CD4-positive, alpha-beta T cell treated with Interleukin-10 for 1 hour (primary cell): ENCODE measurements around the gene DMRTC2.

Source experiments
- DNase-seq: peaks from one replicate; pipeline ENCODE4 v3.0.0-alpha.2; 2020

Gene DMRTC2

DNA sequence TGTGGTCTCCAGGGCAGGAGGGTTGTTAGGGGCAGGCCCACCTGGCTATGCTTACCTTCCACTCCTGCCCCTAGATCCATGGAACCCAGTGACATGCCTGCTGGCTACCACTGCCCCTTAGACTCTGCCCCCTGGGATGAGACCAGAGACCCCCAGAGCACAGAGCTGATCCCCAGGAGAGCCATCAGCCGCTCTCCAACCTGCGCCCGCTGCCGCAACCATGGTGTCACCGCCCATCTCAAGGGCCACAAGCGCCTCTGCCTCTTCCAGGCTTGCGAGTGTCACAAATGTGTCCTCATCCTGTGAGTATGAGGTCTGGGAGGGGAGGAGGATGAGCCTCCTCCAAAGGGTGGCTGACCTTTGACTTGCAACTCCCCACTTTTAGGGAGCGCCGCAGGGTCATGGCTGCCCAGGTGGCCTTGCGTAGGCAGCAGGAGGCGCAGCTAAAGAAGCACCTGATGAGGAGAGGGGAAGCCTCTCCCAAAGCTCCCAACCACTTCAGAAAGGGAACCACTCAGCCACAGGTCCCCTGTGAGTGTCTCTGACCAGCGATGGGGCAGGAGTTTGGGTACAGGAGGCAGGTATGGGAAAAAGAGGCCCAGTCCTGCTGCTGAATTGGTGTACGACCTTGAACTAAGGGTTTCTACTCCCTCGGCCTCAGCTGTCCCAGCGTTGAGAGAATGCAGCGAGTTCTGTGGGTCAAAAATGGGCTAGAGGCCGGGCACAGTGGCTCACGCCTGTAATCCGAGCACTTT lies 2.7 kb downstream of the DMRTC2 start:
- no peak for DNase-seq

DNA sequence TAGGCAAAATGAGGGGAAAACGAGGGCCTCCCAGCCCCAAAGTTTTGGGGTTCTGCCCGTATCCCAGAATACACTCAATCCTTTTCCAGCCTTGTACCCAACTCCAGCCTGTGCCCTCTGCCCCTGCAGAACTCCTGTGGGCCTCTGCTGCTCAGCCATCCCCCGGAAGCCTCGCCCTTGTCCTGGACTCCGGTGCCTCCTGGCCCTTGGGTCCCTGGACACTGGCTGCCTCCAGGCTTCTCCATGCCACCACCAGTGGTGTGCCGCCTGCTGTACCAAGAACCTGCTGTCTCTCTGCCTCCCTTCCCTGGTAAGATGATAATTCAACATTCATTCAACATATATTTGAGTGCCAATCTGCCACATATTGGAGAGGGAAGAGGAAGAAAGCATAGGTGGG lies 3.8 kb downstream of the DMRTC2 start:
- no peak for DNase-seq

DNA sequence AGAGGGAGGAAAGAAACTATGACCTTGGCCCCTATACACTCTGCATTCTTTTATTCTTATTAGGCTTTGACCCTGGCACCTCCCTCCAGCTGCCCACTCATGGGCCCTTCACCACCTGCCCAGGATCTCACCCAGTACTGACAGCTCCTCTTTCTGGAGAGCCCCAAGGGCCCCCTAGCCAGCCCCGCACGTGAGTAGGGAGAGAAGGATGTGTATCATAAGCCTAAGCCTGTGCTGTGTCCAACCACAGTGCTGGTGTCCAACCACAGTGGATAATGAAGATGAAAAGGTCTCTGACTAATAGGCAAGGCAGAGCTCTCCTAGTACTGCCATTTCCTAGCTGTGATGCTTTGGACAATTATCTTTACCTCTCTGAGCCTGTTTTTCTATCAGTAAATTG lies 4.2 kb downstream of the DMRTC2 start:
- no peak for DNase-seq

DNA sequence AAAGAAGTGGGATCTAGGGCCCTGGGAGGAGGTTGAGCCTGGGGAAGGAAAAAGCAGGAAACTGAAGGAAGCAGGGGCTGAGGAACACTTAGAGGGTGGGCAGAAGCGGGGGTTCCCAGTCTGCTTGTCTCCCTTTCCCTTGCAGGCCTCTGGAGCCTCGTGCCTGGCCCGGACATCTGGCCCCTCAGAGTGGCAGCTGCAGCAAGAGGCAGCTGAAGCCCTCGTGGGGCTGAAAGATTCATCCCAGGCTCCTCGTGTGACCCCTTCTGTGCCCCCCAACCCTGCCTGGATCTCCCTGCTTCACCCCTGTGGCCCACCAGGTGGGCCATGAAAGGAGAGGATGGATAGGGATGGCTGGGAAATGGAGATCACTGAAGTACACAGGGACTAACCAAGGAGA lies 5.5 kb downstream of the DMRTC2 start:
- no peak for DNase-seq

DNA sequence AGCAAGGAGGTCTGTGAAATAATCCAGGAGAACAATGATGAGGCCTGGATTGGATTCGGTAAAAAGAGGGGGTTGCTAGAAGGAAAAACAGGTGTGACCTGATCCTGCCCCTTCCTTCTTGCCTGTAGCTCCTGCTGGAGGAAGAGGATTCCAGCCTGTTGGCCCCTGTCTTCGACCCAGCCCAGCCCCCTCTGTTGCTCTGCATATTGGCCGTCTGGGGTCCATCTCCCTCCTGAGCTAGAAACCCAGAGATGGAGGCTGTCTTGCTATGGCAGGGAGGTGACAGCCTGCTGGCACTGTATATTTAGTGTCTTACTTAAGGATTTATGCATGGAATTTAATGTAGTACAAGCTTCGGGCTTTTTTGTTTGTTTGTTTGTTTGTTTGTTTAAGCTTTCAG lies 6.6 kb downstream of the DMRTC2 start:
- no peak for DNase-seq

DNA sequence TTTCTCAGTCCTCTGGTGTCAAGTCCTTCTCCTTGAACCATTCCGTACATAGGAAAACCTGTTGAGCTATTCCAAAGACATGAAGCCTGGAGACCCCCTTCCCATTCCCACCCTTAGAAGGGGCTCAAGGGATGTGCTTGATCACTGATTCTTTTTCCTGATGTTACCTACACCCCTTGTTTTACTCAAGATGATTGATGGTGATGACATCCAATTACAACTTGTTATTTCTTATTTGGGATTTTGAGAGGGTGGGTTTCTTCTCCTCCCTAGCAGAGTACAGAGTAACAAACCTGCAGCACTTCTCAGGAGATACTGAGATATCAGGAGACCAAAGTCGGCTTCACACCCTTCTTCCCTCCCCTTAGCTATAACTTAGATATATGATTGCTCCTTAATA lies 8.5 kb downstream of the DMRTC2 start:
- no peak for DNase-seq

DNA sequence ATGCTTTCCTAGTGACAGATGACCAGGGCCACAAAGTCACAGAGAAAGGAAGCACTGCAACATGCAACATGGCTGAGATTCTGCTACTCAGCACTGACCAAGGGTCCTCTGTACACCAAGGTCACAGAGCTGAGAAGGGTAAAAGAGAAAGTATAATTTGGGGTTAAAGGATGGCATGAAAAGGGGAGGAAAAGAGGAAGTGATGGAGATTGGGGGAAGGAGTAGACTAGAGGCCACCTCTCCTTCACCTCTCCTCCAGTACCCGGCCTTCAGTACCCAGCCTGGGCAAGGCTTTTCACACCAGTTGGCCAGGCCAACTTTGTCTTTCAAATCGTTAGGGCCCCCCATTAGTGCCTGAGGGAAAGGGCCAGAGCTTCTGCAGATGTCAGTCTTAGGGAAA lies 8.9 kb downstream of the DMRTC2 start:
- no peak for DNase-seq

DNA sequence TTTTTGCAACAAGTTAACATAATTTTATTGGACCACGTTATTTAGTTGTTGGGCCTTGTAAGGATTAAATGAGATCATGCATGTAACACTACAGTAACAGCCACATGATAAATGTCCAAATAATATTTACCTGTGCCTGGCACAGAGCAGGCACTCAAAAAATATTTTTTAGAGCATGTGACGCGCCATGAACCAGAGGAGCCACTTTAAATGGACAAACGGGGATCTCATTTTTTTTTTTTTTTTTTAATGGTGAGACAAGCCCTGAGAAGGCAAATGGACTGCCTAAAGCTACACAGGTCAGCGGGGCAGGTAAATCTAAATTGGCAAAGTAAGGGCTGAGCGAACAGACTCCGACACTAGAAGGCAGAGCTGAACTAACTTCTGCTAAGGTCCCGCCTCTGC lies 14.4 kb downstream of the DMRTC2 start:
- no peak for DNase-seq

DNA sequence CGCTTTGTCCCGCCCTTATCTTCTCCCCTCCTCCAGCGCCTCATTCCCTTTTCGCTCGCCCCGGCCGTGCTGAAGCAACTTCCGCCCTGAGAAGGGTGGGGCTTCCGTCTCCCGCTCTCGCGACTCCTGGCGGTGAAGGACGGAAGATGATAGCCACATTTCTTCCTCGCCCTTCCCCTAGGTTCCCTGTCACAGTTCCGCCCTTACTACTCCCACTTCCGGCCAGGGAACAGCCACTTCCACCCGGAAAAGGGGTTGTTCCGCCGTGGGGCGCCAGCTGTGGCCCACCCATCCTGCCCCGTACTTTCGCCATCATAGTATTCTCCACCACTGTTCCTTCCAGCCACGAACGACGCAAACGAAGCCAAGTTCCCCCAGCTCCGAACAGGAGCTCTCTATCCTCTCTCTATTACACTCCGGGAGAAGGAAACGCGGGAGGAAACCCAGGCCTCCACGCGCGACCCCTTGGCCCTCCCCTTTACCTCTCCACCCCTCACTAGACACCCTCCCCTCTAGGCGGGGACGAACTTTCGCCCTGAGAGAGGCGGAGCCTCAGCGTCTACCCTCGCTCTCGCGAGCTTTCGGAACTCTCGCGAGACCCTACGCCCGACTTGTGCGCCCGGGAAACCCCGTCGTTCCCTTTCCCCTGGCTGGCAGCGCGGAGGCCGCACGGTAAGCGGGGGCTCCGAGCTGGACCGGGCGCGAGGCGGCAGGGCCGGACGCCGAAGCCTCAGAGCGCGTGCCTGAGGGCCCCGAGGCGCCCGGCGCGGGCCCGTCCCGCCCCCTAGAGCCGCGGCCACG lies 15.0 kb downstream of the DMRTC2 start, which contains the start of gene RPS19:
RPS19 (plus strand) TSS at position 638 of the 801 bp plus-strand sequence. CDS start 520 bp downstream, outside the sequence.
- DNase-seq, result peak; percentile 99

DNA sequence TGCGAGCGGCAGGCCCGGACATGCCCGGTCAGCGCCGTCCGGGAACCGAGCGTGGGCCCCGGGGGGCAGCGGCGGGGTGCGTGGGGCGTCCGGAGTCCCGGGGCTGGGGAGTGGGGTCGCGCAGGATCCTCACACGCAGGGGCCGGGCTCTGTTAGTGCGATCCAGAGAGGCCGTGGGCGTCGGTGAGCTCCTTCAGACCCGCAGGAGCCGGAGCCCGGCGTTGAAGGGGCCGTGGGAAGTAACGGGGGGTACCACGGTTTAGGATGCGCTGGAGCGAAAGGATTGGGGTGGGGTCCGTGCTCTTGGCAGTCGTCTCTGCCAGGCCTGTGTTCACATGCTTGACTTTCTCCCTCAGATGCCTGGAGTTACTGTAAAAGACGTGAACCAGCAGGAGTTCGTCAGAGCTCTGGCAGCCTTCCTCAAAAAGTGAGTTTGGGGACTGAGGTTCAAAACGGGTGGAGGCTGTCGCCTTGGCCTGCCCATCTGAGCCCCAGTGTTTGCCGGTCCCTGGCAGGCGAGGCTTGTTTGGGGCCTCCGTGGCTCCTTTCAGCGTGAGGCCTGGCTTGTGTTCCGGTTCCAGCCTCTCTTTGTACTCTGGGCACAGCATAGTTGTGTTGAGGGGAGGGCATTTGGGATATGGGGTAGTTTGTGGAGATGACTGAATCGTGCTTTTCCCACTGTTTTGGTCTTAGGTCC lies 15.7 kb downstream of the DMRTC2 start:
- DNase-seq, result peak; percentile 30

DNA sequence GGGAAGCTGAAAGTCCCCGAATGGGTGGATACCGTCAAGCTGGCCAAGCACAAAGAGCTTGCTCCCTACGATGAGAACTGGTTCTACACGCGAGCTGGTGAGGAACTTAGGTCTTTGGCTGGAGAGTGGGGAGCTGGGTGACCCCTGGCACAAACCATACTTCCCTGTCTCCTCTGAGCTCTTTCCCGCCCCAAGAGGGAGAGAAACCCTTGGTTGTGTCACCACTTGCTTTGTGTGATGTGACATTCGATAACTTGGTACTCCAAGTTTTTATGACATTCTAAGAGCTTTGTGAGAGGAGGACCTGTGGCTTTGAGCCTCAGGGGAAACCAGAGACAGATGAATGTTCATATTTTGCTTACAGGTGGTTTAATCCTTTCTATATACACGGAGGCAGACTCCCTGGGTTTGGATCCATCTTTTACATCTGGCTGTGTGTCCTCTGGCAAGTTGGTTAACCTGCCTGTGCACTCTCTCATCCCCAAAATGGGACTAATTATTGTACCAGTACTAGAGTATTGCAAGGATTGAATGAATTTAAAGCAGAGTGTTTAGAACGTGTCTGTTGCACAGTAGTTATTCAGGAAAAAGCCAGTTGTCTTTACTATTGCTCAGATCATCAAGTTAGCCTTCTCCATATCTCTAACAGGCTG lies 16.4 kb downstream of the DMRTC2 start:
- DNase-seq, result no peak

DNA sequence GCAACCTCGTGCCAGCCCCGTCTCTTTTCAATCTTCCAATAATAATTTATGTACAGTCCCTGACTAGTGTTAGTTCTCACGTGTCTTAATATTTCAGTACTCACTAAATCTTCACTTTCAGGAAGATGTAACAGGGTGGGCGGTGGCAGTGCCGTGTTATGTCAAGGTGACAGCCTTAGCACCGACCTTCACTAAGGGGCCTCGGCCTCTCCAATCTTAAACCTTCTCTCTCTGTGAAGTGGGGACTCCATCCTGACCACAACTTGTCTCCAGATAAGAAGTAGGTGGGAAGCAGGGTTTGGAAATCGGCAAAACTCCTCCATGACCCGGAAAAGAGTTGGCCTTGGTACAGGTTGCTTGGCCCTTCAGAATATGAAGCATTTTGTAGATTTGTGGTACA lies 17.0 kb downstream of the DMRTC2 start:
- DNase-seq, result no peak

DNA sequence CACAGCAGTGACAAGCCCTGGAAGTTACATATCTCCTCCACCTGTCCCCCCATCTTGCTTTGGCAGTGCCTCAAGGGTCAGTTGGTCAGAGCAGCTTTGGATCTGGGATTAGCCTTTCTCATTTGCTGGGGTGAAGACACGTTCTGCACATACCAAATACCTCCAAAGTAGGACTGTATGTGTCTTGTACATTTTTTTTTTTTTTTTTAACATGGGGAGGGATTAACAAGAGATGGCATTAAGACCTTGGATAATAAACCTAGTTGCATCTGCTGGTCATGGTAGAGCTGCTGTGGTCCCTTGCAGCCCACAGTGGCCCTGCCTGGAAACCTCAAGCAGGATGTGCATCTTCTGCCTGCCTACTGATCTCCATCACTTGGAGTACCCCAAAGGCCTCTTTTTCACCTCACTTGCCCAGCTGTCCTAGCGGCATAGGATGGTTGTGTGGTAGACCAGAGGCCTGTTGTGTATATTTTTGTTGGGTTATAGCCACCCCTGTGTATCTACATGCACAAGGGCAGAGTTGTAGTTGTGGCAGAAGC lies 17.7 kb downstream of the DMRTC2 start:
- DNase-seq, result no peak

DNA sequence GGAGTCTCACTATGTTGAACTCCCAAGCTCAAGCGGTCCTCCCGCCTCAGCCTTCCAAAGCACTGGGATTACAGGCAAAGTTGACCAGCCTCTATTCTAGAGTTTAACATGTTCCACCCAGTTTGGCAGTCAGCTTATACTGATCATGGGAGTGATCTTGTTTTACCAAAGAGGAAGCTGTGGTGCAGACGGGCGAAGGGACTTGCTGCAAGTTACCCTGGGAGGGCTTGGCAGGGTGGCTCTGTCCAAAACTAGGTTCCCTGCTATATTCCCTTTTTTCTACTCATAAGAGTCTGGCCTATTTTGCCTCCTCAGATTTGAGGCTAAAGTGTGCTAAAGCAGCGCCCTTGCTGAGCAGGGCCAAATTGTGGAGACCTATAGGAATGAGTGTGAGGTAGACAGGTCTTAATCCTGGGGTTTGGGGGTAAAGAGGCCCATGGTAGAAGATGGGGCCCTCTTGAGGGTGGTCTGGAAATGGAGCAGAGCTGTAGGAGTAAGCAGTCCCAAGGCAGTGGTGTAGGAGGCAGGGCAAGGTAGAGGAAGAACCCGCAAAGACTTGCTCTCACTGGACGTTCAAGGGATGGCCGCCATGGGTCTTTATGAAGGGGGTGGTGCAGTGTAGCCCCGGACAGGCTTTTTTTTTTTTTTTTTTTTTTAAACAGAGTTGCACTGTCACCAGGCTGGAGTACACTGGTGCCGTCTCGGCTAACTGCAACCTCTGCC lies 18.5 kb downstream of the DMRTC2 start:
- no peak for DNase-seq

DNA sequence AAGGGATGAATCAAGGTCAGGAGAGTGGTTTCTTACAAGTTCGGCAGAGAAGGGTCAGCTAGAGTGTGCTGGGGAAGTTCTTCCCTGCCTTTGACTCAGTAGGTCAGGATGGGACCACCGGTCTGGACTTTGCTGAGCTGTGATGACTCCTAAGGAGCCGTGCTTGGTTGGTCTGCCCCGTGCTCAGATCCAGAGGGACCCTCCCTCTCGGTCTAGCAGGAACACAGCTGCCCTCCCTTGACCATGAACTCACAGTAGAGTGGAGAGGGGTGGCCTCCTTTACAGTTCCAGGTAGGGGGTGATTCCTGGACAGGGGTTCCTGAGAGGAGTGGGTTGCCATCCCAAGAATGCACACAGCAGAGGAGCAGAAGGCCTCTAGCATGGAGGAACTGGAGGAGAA lies 19.5 kb downstream of the DMRTC2 start:
- DNase-seq, result no peak

DNA sequence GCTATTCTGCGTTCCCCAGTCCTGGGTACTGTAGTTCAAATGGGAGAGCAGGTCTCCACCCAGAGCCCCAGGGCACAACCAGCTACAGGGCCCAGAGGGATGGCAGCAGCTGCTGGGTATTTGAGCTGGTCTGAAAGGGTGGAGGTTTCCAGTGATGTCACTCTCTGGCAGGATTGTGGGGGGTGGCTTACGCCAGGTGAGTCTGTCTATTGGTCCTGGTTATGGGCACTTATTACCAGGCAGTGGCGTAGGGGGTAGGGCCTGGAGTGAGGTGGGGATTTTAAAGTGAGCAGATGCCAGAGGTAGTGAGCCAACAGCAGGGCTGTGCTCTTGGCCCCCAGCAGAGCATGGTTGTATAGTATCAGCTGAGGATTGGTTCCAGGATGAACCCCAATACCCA lies 21.4 kb downstream of the DMRTC2 start:
- no peak for DNase-seq

DNA sequence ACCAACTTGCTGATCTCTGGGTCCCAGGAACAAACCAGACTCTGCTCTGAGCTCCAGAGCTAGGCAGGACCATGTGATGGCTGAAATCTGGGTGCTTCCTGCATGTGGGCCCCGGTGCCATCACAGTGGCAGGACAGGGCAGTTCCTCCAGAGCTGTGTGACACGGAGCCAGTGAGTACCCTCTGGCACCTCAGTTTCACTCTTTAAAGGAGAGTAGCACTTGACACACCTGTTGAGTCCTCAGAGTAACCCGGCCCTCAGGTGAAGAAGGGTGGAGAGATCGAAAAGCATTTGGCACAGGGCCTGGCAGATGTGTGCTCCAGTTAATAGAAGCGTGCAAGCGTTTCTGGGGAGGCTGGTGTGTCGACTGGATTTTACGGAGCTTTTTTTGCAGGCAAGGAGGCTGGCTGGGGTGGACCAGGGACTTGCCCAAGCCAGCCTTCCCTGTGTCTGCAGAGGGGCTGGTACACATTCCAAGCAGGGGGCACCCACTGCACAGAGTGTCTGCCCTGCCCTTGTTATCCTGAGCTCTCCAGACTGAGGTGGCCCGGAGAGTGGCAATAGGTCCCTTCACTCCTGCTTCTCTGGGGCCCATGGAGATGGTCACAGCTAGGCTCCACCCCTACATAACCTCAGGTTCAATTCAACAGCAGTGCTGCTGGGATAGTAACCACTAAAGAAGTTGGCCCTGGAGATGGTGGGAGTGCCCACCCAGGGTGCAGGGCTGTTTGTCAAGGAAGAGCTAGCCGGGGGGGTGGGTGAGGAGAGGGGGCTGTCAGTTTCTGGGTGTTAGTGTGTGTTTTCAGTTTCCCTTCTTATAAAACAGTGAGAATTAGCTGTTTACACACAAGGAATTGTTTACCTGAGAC lies 23.5 kb downstream of the DMRTC2 start:
- DNase-seq, result no peak

DNA sequence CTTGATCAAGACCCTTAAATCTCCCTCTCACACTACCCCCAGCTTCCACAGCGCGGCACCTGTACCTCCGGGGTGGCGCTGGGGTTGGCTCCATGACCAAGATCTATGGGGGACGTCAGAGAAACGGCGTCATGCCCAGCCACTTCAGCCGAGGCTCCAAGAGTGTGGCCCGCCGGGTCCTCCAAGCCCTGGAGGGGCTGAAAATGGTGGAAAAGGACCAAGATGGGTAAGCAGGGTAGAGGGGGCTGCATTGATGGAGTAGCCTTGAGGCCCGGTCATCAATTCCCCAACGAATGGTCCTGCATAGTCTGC lies 24.1 kb downstream of the DMRTC2 start:
- DNase-seq, result no peak

DNA sequence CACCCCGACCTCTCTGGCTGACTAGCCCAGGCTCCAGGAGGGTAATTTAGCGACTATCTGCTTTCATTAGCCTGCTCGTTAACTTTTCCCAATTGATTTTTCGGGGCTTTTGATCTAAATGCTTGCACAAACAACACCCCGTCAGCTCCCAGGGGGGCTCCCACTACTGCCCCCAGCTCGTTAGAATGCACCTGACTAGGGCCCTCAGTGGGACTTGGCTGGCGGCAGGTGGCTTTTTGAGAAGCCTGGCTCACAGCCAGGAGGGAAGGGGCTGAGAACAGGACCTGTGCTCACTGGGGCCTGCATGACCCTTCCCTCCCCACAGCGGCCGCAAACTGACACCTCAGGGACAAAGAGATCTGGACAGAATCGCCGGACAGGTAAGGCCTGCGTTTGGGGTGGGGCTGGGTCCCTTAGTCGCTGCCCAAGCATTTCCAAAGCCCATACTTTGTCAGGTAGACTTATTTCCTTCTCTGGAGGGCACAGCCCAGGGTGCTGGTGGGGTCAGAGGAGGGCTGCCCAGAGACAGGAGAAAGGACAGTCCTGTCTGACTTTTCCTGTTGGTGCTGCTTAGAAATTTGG lies 24.6 kb downstream of the DMRTC2 start:
- DNase-seq, result no peak

DNA sequence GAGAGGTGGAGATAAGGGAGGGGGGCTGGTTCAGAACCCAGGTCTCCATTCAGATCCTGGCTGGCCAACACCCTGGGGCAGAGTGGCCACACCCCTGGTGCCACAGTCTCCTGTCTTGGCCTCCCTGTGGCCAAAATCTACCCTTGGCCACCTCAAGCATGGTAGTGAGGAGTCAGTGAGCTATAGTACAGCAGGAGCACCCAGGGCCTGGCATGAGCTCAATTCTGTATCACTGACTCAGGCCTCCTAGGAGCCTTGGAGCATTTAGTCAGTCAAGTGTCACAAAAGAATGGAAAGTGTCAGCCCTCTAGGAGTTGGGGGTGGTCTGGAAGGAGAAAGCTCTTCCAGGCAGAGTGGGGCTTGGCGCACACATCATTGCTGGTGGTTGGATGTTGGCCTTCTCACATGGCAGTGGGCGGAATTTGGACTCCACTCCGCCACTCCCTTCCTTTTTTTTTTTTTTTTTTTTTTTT lies 25.6 kb downstream of the DMRTC2 start:
- no peak for DNase-seq
